HG02610 (cell line): ENCODE results near the gene GUCA1A.
"Not testable (repeated sequence)": the region's sequence is repeated elsewhere in the genome, so short reads cannot be mapped to it uniquely, and the experiment has no call there.

Experiments used
- ATAC-seq: cut with Tn5 transposase; IDR thresholded peaks from one replicate; pipeline ENCODE4 v1.9.1; 2021; ENCODE audit warnings: mild to moderate bottlenecking, moderate library complexity; ENCODE audit not compliant: unreplicated experiment

GUCA1A gene

DNA sequence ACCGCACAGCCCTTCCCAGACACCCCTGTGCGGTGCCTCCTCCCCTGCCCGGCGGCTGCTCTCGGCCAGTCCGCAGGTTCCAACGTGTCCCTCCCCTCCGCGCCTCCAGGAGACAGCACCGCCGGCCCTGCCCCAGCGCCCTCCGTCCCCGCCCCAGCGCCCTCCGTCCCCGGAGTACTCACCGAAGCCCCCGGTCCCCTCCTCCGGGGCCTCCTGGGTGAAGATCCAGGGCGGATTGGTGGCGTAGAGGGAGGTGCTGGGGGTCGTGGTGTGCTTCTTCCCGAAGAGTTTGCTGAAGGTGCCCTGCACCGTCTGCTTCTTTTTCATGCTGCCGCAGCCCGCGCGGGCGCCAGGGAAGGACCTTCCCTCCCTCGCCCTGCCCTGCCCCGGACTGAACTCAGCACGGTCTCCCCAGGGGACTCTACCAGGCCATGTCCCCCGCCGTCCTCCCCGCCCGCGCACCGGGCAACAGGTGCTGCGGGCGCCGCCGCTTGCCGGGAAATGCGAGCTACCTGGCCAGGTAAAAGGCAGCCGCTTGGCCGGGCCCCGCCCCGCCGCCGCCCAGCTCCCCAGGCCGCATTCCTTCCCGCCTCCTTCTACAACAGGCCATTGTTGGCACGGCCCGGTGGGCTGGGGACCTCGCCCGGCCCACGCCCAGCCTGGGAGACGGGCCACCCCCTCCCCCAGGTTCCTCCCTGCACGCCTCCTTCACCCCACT lies 30.9 kb upstream of the GUCA1A start, which contains the start of gene C6orf132:
Gene C6orf132, minus strand, starts transcription at position 503 of the 718 bp plus-strand sequence. Its CDS starts 176 bp downstream, at position 327.
- ATAC-seq, result no peak

DNA sequence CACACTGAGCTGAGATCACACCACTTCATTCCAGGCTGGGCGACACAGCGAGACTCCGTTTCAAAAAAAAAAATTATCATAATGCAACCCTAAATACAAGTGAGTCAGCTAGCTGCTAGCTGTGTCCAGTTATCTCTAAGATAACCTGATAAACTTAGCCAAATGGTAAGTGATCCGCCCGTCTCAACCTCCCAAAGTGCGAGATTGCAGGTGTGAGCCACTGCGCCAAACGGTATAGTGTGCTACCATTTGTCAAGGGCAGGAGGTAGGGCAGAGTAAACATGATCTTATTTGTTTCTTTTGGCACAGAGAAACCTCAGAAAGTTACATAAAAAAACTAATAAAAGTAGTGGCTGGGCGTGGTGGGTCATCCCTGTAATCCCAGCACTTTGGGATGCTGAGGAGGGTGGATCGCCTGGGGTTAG lies 26.0 kb upstream of the GUCA1A start:
- ATAC-seq, result no peak

DNA sequence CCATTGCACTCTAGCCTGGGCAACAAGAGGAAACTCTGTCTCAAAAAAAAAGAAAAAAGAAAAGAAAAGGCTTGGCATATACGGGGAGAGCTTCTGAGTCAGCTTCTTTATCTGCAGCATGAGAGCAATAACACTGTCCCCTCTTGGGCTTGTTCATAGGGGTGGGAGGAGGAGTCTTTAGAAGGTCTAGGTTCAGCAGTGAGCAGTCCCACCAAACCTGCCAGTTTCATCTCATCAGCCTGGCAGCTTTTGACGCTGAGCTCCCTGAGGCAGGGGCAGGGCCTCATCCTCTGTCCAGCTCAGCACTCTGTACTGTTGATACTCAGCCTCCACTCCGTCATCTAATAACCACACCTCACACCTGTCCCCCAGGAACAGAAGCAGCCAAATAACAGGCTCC lies 25.1 kb upstream of the GUCA1A start:
- ATAC-seq, result no peak

DNA sequence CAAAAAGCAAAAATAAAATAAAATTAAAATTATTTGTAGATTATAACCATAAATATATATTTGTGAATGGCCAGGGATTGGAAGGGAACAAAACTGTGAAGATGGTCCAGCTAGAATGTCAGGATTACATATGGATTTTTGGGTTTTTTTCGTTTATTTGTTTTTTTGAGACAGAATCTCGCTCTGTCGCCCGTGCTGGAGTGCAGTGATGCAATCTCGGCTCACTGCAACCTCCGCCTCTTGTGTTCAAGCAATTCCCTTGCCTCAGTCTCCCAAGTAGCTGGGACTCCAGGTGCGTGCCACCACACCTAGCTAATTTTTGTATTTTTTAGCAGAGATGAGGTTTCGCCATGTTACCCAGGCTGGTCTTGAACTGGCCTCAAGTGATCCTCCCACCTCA lies 22.9 kb upstream of the GUCA1A start:
- no peak for ATAC-seq

DNA sequence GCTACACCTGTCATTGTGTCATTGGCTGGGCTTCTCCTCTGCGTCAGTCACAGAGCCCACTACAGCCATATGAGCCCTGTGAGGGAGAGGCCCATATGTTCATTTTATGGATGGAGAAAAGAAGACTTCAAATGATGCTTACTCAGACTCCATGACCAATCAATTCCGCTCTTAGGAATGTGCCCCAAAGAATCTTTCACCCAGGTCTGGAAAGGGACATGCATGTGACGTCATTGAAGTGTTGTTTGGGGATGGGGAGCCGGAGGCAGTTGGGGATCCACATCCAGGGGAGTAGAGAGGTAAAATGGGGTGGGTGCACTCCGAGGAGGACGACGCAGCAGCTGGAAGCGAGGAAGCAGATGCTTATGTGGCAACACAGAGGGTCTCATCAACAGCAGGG lies 21.1 kb upstream of the GUCA1A start:
- no peak for ATAC-seq

DNA sequence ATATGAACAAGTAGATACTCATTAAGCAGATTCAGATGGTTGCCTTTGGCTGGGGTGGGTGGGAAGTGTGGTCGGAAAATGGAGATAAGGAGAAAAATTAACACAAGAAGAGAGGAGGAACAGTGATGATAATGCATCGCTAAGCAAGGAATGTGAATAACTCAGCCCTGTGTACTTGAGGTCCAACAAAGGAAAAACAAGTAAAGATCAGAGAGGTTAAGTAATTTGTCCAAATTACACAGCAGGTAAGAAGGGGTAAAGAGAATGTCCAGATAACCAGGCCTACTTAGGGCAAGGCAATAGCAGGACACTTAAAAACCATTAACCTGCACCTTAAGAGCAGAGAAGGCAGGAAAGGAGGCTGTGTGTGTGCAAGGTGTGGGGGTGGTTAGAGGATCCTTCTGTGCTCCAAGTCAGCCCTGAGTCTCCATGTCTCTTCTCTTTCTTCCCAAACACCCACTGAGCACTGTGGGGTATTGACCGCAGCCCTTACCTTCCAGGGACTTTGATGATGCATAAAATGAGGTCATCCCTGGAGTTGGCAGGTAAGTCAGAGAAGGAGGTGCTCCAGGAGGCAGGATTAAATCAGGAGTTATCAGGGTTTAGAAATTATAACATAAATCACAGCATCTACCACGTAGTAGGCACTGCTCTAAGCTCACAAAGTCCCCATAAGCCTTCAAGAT lies 20.5 kb upstream of the GUCA1A start:
- ATAC-seq, result not testable (repeated sequence)

DNA sequence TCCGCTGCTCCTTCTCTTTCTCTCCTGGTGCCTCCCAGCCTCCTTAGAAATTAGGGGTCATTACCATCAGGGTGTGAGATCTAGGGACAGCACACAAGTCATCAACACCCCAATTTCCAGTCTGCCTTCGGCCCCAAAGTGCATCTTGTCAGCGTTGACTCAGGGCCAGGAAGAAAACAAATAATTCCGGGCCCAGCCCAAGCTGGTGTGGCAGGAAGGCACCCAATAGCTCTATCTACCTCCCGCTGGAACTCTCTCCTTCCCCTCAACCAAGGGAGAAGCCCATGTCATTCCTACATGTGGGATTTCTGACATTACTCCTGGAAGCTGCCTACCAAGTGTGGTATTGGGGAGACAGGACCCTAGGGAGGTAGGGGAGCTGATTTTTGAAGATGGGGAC lies 19.2 kb upstream of the GUCA1A start:
- ATAC-seq, result no peak

DNA sequence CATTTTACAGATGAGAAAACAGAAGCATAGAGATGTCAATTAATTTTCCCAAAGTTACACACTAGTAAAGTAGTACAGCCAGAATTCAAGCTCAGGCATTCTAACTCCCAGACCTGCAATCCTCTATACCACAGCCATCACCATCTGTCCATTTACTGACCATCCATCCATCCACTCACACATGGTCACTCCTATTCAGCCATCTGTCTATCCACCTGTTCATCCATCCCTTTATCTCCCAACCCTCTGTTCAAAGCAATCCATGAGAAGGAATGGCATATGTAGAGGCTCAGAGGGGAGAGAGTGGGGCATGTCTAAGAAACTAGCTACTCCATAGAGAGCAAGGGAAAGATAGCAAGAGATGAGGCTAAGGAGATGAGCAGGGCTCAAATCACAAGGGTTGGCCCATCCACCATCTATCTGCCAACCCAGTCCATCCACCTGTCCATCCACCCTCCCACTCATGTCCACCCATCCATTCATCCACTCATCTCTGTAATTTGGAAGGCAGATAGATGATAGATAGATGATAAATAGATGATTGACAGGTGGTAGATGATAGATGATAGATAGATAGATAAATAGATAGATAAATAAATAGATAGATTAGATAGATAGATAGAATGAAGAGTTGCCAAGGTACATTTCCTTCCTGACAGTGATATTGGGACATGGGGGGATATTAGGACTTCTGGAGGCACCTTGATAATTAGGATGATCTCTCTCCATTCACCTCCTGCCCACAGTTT lies 18.5 kb upstream of the GUCA1A start:
- no peak for ATAC-seq

DNA sequence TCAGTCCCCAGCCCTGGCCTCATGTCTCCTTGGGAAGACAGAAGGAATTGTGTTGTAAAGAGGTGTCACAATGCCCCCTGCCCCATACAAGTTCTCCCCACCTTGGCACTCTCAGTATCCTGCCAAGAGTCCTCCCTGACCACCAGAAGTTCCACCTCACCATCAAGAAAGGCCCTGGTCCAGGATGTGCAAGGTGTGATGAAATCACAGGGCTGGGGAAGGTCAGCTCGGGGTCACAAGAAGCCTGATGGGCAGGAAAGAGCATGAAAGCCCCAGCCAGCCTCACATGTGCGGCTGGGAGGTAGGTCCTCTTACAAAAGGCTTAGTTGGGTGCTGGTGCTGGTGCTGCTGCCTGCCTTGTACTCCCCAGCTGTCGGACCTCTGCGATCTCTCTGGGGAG lies 17.9 kb upstream of the GUCA1A start:
- ATAC-seq, result no peak

DNA sequence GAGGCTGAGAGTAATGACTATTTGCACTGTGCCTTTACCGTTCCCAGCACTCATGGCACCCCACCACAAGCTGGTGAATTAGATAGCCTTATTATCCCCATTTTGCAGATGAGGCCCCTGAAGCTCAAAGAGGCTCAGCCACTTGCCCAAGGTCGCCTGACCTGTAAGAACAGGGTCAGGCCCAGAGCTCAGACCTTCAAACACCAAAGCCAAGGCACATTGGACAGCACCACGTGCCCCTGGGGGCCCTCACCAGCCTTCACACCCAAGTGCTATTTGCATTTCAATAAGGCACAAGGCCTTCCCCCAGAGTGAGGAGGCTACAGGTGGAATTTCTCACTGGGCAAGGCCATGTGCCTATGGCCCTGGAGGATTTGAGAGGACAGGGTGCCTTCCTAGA lies 16.5 kb upstream of the GUCA1A start:
- no peak for ATAC-seq

DNA sequence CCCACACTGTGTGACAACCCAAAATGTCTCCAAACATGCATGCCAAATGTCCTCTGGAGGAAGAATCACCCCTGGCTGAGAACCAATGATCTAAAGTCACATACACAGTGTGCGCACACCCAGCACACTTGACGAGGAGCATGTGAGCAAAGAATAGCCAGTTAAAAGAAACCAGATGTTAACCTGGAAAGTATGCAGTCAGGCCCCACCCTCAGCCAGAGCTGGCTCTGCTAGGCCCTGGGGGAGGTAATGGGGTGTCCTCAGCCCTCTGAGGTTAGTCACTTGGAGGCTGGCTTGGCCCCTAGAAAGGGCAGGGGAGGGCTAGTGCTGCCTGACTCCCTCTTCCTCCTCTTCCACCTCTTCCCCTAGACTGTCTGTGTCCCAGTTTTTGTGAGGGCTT lies 15.2 kb upstream of the GUCA1A start:
- ATAC-seq, result no peak

DNA sequence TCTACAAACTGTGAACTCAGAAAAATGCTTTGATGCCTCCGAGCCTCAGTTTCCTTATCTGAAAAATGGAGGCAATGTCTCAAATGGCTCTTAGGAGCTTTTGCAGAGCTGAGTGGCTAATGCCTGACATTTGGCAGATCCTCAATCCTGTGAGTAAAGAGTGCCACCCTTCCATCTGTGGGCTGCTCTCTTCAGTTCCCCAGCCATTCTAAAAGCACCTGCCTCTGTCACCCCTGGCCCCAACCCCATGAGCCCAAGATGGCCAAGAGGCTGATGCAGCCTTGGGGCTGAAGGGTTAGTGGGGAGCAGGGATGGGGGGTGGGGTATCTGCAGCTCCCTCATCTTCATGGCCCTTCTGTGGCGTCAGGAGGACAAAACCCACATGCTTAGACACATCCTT lies 14.5 kb upstream of the GUCA1A start:
- ATAC-seq, result no peak

DNA sequence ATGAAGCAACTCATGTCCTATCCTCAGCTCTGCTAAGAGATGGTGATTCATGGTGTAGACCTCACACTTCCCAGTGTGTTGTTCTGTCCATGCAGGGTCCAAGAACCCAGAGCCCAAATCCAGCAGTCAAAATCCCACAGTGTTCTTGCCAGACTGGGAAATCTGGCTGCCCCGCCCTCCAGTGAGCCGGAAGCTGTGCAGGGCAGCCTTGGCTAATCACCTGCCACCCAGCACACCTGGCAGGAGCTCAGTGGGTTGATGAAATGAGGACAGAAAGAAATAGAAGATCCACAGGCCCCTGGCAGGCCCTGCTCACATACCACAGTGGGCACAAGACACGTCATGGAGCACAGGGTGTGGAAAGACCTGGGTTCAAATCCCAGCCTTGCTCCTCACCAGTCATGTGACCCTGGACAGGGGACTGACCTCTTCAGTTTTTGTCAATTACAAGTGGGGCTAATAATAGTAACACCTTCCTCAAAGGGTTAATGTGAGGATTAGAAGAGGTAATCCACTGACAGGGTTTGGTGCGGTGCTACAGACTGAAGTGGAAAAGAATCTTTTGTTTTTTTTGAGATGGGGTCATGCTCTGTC lies 13.6 kb upstream of the GUCA1A start:
- no peak for ATAC-seq

DNA sequence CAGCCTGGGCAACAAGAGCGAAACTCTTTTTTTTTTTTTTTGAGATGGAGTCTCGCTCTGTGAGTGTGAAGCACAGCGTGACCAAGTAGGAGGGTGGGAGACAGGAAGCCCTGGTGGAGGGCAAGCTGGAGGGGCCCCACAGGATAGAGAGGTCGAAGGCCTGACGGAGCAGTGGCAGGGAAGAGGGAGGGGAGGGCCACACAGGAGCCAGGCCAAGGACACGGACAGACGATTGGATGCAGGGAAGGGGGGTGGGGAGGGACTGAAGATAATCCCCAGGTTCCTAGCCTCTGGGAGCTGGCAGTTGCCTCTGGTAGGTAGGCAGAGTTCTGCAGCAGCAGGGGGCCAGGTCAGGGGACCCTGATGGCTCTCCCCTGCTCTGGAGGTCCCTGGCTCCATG lies 10.8 kb upstream of the GUCA1A start:
- ATAC-seq, result no peak

DNA sequence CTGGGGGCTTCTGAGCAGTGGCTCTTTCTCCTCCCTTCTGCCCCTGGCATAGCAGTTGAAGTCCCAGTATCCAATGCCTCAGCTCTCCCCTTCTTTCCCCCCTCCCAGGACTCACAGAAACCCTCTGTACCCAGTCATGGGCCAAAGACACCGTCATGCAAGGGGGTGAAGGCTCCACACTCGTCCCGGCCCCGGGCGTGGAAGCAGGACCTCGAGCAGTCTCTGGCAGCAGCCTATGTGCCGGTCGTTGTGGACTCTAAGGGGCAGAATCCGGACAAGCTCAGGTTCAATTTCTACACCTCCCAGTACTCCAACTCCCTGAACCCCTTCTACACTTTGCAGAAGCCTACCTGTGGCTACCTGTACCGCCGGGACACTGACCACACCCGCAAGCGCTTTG lies 10.4 kb upstream of the GUCA1A start:
- ATAC-seq, result no peak

DNA sequence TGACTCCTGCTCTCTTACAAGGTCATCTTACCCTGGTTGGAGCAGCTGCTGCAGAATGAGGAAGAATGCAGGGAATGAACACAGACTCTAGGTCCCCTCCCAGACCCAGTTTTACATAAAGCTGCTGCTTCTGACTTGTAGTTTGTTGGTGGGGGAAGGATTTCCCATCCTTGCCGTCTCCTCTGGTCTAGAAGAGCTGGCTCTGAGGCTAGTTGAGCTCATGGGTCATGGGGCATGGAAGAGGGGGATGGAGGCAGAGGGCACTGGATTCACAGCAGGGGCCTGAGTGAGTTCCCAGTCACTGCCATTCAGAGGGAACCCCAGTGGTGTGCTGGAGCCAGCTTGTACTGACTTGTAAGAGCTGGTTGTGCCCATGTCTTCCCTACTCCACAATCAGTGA lies 9.2 kb upstream of the GUCA1A start:
- no peak for ATAC-seq

DNA sequence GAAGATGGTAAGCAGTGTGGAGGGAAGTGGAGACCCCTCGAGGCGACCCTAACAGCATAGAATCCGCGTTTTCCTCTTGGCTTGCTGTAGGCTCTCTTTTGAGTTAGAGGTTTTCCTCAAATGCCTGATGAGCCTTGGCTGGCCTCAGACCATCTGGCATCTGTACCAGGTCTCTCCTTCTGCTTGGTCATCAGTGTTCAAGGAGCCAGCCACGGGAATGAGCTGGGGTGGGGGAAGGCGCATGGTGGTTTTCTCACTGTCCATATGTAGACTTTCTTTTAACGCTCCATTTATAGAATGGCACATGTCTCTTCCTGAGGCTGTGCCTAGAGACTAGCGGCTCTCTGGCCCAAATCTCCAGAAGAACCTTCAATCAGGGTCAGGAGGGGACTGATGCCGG lies 8.1 kb upstream of the GUCA1A start:
- no peak for ATAC-seq

DNA sequence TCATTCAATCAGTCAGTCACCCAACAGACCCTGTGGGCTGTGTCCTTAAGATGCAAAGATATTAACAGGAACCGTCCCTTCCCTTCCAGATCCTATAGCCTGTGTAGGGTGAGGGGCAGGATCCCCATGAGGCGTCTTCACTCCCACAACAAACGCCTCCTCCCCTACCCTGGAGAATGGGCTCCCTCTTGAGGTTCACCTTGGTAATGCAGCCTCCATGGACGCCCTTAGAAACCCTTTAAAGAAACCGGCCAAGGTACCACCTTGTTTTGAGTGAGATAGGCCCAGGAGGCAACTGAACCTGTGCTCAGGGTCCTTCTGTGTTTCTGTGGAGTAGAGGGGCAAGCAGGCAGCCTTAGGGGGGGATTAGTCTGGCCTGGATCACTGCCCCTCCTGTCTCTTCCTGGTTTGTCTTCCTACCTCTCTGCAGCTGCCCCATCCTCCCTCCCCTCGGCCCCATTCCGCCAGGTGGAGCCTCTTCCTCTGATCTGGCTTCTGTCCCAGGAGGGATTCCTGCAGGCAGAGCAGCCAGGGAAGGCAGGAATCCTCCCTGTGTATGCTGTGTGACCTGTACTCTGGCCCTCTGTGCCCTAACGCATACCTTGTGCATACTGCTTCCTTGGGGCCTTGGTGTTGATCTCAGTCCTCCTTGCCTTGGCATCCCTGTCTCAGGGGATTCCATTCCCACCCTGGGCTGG lies 6.6 kb upstream of the GUCA1A start:
- ATAC-seq, result no peak

DNA sequence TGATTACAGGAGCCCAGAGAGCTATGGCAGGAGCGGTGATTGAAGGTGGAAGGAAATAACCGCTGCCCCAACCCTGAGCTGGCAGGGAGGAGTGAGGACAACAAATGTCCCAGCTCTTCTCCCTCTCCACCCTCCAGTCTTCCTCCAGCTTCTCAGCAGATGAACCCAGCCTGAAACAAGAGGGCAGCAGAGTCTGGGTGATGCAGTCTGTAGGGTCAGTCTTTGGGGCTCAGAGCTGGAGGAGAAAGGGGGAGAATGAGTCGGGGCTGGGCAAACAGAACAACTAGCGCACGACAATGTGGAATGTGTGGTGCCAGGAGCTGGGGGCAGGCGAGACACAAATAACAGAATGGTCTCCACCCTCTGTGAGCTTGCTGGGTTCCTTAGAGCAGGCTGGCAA lies 4.5 kb upstream of the GUCA1A start:
- ATAC-seq, result no peak

DNA sequence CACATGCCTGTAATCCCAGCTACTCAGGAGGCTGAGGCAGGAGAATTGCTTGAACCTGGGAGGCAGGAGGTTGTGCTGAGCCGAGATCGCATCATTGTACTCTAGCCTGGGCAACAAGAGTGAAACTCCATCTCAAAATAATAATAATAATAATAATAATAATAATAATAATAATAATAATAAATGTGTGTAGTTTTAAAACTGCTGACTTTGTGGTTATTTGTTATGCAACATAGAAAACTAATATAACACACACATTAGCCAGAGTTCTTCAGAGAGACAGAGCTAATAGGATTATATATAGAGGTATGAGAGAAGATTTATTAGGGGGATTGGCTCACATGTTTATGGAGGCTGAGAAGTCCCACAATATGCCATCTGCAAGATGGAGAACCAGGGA lies 3.4 kb upstream of the GUCA1A start:
- not testable (repeated sequence) for ATAC-seq
